ENCODE data around the gene GAK. TPM values are rescaled to one million over a fixed set of nuclear protein-coding genes. Genes with fewer than 3 reads are reported as not detected.

Gene GAK
- total RNA-seq, 2 experiments from 2014 or later = 97.8 to 102 TPM

DNA sequence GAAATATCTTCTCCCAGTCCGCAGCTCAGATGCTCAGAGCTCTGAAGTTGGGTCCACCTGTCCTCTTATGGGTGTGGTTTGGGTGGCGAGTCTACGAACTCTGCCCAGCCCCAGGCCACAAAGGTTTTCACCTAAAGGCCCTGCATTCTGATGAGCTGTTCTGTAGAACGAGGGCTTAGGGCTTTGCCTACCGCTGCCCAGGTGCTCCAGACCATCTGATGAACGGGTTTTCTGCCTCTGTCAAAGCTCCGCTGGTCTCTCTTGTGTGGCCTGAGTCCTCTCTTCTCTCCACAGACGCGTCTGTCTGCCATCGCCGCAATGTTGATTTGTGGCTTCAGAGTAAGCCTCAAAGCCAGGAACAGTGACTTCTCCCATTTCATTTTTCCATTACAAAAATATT lies 77.8 kb downstream of the GAK start:
- Mint-ChIP-seq H3K4me3 (no peak overlapping the region), H3K27me3 (no peaks in the 10 kb centered on the region), H3K36me3 (ENCODE audit: low read depth) (peaks cover 45% of the 10 kb centered on the region), H3K4me1 (ENCODE audit: low read depth) (peaks cover 8% of the 10 kb centered on the region), H3K9me3 (peaks cover 8% of the 10 kb centered on the region), H3K27ac (no peak overlapping the region)
- ChIA-PET POLR2A (interaction anchor here (1.2 kb wide), 1 partner anchor 12 kb away, joined by 3 read pairs; no protein-coding TSS in a partner anchor), CTCF (interaction anchor here (1.5 kb wide), 1 partner anchor 113 kb away, joined by 4 read pairs; no protein-coding TSS in a partner anchor)
- TF ChIP-seq CTCF (IDR thresholded peaks at IDR 0.05) = no peak
- DNase-seq = no peak
- no peak for ATAC-seq
- intact Hi-C loops (cut with micrococcal nuclease) = no loop called here

- Mint-ChIP-seq H3K27ac (no peak overlapping the region), H3K4me1 (ENCODE audit: low read depth) (peaks cover 8% of the 10 kb centered on the region), H3K36me3 (ENCODE audit: low read depth) (peaks cover 46% of the 10 kb centered on the region), H3K4me3 (no peak overlapping the region), H3K27me3 (no peaks in the 10 kb centered on the region), H3K9me3 (peaks cover 8% of the 10 kb centered on the region)
- DNase-seq (no peak), ATAC-seq (no peak)
- no peak for TF ChIP-seq CTCF (IDR thresholded peaks at IDR 0.05)
- CTCF ChIA-PET = no interaction called here
- POLR2A ChIA-PET = interaction anchor here (0.7 kb wide), 1 partner anchor 22 kb away, joined by 3 read pairs; no protein-coding TSS in a partner anchor
- intact Hi-C loops (cut with micrococcal nuclease) = no loop called here
Observed at GRCh38 chr4:853416-853781, 78.7 kb downstream of the GAK start.

- CTCF ChIA-PET = no interaction called here
- no peak for DNase-seq
- POLR2A ChIA-PET = no interaction called here
- Mint-ChIP-seq H3K4me3 (no peak overlapping the region), H3K9me3 (peaks cover 6% of the 10 kb centered on the region), H3K27ac (no peak overlapping the region), H3K4me1 (ENCODE audit: low read depth) (peaks cover 6% of the 10 kb centered on the region), H3K27me3 (no peaks in the 10 kb centered on the region), H3K36me3 (ENCODE audit: low read depth) (peaks cover 32% of the 10 kb centered on the region)
- intact Hi-C loops (cut with micrococcal nuclease) = no loop called here
- no peak for TF ChIP-seq CTCF (IDR thresholded peaks at IDR 0.05)
- ATAC-seq = no peak
Observed at GRCh38 chr4:851701-852430, 80.2 kb downstream of the GAK start.

DNA sequence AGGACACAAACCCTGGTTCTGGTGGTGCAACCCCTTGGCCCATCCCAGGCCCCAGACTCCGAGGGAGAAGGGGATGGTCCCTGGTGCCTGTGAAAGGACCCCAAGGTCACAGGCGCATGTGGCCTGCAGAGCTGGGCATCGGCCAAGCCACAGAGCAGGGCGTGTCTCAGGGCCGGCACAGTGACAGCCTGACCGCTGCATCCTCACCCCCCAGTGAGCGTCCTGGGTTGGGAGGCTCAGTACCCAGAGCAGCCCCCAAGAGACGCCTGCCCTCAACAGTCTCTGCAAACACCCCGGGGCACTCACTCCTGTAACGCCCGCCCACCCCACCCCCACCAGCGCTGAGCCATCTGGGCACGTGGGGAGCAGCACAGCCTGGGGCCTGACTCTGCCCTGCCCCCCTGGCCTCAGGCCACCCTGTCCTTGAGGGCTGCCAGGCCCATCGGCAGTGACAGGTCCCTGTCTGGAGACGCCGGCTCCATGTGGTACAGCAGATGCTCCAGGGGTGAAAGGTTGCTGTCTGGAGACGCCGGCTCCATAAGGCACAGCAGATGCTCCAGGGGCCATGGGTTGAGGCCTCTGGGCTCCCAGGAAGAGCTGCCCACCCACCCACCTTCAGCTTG lies 81.7 kb downstream of the GAK start:
- ChIA-PET CTCF (no interaction called here), POLR2A (no interaction called here)
- Mint-ChIP-seq H3K27ac (no peak overlapping the region), H3K36me3 (ENCODE audit: low read depth) (peaks cover 18% of the 10 kb centered on the region), H3K9me3 (no peaks in the 10 kb centered on the region), H3K4me3 (no peak overlapping the region), H3K27me3 (no peaks in the 10 kb centered on the region), H3K4me1 (ENCODE audit: low read depth) (no peaks in the 10 kb centered on the region)
- TF ChIP-seq CTCF (IDR thresholded peaks at IDR 0.05) = no peak
- no peak for DNase-seq
- no peak for ATAC-seq
- intact Hi-C loops (cut with micrococcal nuclease) = no loop called here

DNA sequence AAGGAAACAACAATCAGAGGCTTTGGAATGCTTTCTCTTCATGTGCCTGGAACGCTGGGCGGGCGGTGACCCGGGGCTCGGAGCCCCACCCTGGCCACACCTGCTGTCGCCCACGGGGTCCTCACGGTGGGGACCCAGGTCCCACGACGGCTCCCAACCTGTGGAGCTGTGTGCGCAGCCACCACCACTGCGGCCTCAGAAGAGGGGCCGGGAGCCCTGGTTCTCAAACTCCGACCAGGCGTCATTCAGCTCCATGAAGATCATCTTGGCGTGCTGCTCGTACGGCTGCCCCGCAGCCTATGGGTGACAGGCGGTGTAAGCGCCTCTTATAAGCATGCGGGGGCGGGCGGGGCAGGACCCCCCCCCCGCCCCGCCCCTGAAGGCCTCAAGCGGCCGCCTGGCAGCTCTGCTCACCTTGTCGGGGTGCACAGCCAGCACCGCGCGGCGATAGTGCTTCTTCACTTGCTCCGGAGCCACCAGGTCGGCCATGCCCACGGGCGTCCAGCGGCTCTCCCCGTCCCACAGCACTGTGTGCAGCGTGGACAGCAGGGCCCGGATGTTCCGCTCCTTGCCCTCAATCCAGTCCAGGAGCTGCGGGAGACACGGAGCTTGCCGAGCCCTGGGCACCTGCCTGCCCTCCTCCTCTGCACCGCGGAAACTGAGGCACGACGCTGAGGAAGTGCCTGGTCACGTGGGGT lies 82.5 kb downstream of the GAK start:
- ATAC-seq (no peak), DNase-seq (no peak)
- ChIA-PET POLR2A (no interaction called here), CTCF (no interaction called here)
- no peaks in the 10 kb centered on the region for H3K27me3 Mint-ChIP-seq
- H3K4me3 Mint-ChIP-seq = no peak overlapping the region
- peaks cover 13% of the 10 kb centered on the region for H3K36me3 Mint-ChIP-seq (ENCODE audit: low read depth)
- no peak for TF ChIP-seq CTCF (IDR thresholded peaks at IDR 0.05)
- H3K4me1 Mint-ChIP-seq (ENCODE audit: low read depth) = no peaks in the 10 kb centered on the region
- H3K9me3 Mint-ChIP-seq = no peaks in the 10 kb centered on the region
- intact Hi-C loops (cut with micrococcal nuclease) = no loop called here
- no peak overlapping the region for H3K27ac Mint-ChIP-seq
